GM19455 (cell line): Measurements from ENCODE around the gene ZNF606.

ENCODE experiments used
- ATAC-seq: cut with Tn5 transposase; IDR thresholded peaks from one replicate; pipeline ENCODE4 v1.9.1; 2021; ENCODE audit not compliant: unreplicated experiment

The ZNF606 gene

DNA sequence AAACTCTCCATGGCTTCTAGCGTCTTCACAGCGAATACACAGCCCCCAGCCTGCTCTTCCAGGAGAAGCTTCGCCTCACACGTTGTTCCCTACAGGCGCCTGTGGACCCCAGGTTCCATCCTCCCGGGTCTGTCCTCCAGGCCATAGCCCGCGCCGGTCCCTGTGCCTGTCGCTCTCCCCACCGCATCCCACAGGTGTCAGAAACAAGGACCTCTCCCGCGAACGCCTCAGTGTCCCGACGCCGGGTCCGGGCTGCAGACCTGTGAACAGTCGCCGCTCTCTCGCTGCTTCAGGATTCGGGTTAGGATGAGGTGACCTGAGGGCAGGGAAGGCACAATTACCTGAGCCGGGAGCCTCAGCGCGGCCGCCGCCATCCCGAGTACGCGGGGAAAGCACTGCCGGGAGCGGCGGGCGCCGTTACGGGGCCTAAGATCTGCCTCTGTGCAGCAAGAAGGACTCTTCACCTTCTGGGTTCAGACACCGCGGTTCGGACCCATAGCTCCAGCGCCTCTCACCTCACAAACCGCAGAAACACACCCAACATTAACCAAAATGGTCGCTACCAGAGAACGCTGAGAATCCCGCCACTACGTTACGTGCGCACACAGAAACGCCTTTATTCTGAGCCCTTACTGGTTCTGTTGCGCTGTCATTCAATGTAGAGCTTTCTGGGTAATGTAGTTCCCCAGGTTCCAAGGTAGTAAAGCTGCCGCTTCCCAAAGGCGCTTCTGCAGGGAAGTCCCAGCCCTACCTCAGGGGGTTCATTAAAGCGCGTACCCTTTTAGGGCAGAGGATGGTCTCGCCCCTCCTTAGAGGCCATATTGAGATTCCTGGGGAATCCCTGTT, 67.6 kb downstream of the ZNF606 start, which contains the start of gene ZNF418:
Gene ZNF418, minus strand, starts transcription at position 583 of the 846 bp plus-strand sequence. CDS start 1,580 bp downstream, outside the sequence.
- no peak for ATAC-seq

DNA sequence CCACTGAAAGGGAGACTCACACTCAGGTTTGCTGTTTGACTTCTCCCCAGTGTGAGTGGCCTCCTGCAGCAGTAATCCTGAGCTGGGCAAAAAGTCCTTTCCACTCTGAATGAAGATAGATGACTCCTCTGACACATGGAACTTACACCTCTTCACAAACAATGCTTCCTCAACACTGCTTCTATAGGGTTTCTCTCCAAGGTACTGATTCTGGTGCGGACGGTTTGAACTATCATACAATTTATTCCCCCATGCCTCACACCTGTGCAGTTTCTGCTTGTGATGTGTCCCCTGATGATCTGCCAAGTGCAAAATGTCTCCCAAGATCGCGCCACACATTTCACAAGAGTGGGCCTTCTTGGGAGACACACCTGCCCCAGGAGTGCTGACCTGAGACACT, 75.0 kb downstream of the ZNF606 start:
- ATAC-seq, result no peak
